Adrenal gland (tissue), 5 donors: ENCODE results near the gene CDHR2.

Source experiments
- POLR2A ChIP-seq, 2 donors: fragments of 450-650 bp; IDR thresholded peaks; one replicate each; pipeline ENCODE4 v1.6.1; 2017; ENCODE audit warnings: antibody characterized with exemption in 2 of 2, mild to moderate bottlenecking in 2 of 2, moderate library complexity in 1 of 2
- TF ChIP-seq, protein P1 (sequence below), 6 experiments: fragments of 450-650 bp in 4 of 6; fragments of 200-600 bp in 2 of 6; sonication (generic) in 1 of 6; IDR thresholded peaks; 1 replicate in 5 of 6; 2 replicates in 1 of 6; pipeline versions ENCODE4 v1.5.1 to v1.8.0; 2016 to 2021; ENCODE audit warnings: antibody characterized with exemption in 6 of 6, mild to moderate bottlenecking in 2 of 6, moderate library complexity in 1 of 6
- donor health status: DM: no; HTN: no; CAD: no.

DNA sequence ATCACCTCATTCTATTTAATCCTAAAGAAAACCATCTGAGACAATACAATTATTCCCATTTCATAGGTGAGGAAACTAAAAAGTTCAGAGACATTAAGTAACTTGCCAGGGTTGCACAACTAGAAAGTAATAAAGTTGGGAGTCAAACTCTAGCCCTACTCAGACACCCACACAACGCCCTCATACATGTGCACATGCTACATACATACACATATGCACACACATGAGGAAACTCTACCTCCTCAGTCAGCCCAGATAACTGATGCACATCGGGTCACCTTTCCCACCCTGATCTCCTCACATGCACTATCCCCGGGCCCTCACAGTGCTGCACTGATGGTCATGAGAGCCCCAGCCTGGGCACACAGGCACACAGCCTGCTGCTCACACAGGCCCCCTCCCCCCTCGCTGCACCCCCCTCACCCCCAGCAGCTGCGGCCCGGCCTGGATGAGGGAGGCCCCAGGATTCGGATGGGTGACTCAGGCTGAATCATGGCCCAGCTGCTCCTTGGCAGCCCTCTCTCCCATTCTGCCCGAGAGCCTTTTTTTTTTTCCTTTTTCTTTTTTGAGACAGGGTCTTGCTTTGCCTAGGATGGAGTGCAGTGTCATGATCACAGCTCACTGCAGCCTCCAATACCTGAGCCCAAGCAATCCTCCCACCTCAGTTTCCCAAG is 65.8 kb downstream of the CDHR2 start:
- TF ChIP-seq, protein P1, sequence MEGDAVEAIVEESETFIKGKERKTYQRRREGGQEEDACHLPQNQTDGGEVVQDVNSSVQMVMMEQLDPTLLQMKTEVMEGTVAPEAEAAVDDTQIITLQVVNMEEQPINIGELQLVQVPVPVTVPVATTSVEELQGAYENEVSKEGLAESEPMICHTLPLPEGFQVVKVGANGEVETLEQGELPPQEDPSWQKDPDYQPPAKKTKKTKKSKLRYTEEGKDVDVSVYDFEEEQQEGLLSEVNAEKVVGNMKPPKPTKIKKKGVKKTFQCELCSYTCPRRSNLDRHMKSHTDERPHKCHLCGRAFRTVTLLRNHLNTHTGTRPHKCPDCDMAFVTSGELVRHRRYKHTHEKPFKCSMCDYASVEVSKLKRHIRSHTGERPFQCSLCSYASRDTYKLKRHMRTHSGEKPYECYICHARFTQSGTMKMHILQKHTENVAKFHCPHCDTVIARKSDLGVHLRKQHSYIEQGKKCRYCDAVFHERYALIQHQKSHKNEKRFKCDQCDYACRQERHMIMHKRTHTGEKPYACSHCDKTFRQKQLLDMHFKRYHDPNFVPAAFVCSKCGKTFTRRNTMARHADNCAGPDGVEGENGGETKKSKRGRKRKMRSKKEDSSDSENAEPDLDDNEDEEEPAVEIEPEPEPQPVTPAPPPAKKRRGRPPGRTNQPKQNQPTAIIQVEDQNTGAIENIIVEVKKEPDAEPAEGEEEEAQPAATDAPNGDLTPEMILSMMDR (IDR thresholded peaks at IDR 0.05) = no peak
- TF ChIP-seq POLR2A (IDR thresholded peaks at IDR 0.05) = no peak
